GM12892 (cell line): ENCODE data around the gene PPP2R2B.

Experiments
- POLR2AphosphoS5 ChIP-seq: IDR thresholded peaks from 2 replicates; pipeline ENCODE4 v1.6.1; 2011; ENCODE audit warnings: low read depth, low read length, control low read depth
- TAF1 ChIP-seq: IDR thresholded peaks from 2 replicates; pipeline ENCODE4 v1.6.1; 2011; ENCODE audit warnings: low read depth, mild to moderate bottlenecking, control low read depth, low read length, borderline replicate concordance

- no peak for TF ChIP-seq POLR2AphosphoS5
- TF ChIP-seq TAF1 = no peak
Measured at GRCh38 chr5:146642410-146642809, 236.1 kb downstream of the PPP2R2B start.
